HCT116 (cell line): Measurements from ENCODE around the gene GAB2. TPM values are rescaled to one million over a fixed set of nuclear protein-coding genes. Genes with fewer than 3 reads are reported as not detected.
"Not testable (repeated sequence)": the region's sequence is repeated elsewhere in the genome, so short reads cannot be mapped to it uniquely, and the experiment has no call there.

Experiments
- ATAC-seq: fragments of 200-7000 bp; cut with Tn5 transposase; 2 replicates; pipeline ENCODE4 v1.9.1; 2020; ENCODE audit warnings: mild to moderate bottlenecking, moderate library complexity
- BruUV-seq: library from RNA; stranded (reverse); fragments of 400-500 nt; replicated peaks from 2 replicates; lab custom pipeline; 2021; lab: Mats Ljungman, UMichigan
- CTCF ChIA-PET: fragments of 300-600 bp; sonication (Branson Sonifier 250); formaldehyde crosslinking; loops from one replicate; lab custom pipeline; 2021; ENCODE audit warnings: antibody characterized with exemption; lab: Charles Lee
- POLR2A ChIA-PET: fragments of 300-600, 350-600 bp; sonication (Branson Sonifier 250); formaldehyde crosslinking; loops from one replicate; lab custom pipeline; 2021; ENCODE audit warnings: antibody characterized with exemption; lab: Charles Lee
- RAD21 ChIA-PET, 2 experiments: fragments of 300-600 bp; sonication (Branson Sonifier 250); formaldehyde crosslinking; loops; one replicate each; lab custom pipeline; 2023; ENCODE audit warnings: low total read pairs in 2 of 2; ENCODE audit not compliant: uncharacterized antibody in 2 of 2, unreplicated experiment in 2 of 2, low non-redundant PET in 1 of 2; lab: Charles Lee
- DNase-seq: peaks from one replicate; pipeline ENCODE4 v3.0.0-alpha.2; 2010; ENCODE audit warnings: low read depth, low spot score
- H2AFZ ChIP-seq: fragments of 200-600 bp; shearing (Covaris generic), sonication (generic); 2 replicates; pipeline ENCODE4 v1.6.1; 2017; ENCODE audit warnings: low read depth, mixed run types, mixed read lengths, antibody characterized with exemption, low read length; ENCODE audit not compliant: poor library complexity, severe bottlenecking
- H3K27ac ChIP-seq: 2 replicates; pipeline ENCODE4 v1.5.1; 2012; ENCODE audit warnings: low read depth, low read length
- H3K27me3 ChIP-seq: fragments of 200-600 bp; sonication (generic); 2 replicates; pipeline ENCODE4 v1.6.1; 2016; ENCODE audit warnings: mixed run types, low read length, mixed read lengths; ENCODE audit not compliant: insufficient read depth
- H3K36me3 ChIP-seq, 2 experiments: fragments of 200-500 bp in 1 of 2; fragments of 200-600 bp in 1 of 2; sonication (Bioruptor generic) in 1 of 2; sonication (generic) in 1 of 2; 2 replicates each; pipeline versions ENCODE4 v1.5.1 to v1.6.1; 2014 to 2016; ENCODE audit warnings: low read length in 2 of 2, inconsistent platforms in 1 of 2, mixed read lengths in 1 of 2, mixed run types in 1 of 2; ENCODE audit not compliant: insufficient read depth in 2 of 2, control insufficient read depth in 1 of 2
- H3K4me1 ChIP-seq, 2 experiments: fragments of 200-600 bp in 1 of 2; sonication (generic) in 1 of 2; 2 replicates each; pipeline versions ENCODE4 v1.5.1 to v1.6.1; 2012 to 2017; ENCODE audit warnings: low read length in 2 of 2, inconsistent platforms in 1 of 2, mild to moderate bottlenecking in 1 of 2, mixed read lengths in 1 of 2, mixed run types in 1 of 2, moderate library complexity in 1 of 2; ENCODE audit not compliant: insufficient read depth in 2 of 2, control insufficient read depth in 1 of 2
- H3K4me2 ChIP-seq: fragments of 200-600 bp; sonication (generic); 2 replicates; pipeline ENCODE4 v1.6.1; 2017; ENCODE audit warnings: mixed run types, low read length, mixed read lengths
- H3K4me3 ChIP-seq, 2 experiments: fragments of 200-600 bp in 1 of 2; sonication (generic) in 1 of 2; replicated peaks in 1 of 2; 2 replicates each; pipeline ENCODE4 v1.5.1; 2011 to 2016; ENCODE audit warnings: low read length in 2 of 2, control low read depth in 1 of 2, low read depth in 1 of 2, mild to moderate bottlenecking in 1 of 2, mixed read lengths in 1 of 2, mixed run types in 1 of 2
- H3K79me2 ChIP-seq: fragments of 200-600 bp; sonication (generic); 2 replicates; pipeline ENCODE4 v1.6.1; 2017; ENCODE audit warnings: mild to moderate bottlenecking, mixed run types, low read length, moderate library complexity, mixed read lengths; ENCODE audit not compliant: insufficient read depth
- H3K9ac ChIP-seq: fragments of 200-600 bp; sonication (generic); 2 replicates; pipeline ENCODE4 v1.6.1; 2016; ENCODE audit warnings: low read length, mixed read lengths
- H3K9me2 ChIP-seq: fragments of 200-600 bp; sonication (generic), shearing (Covaris generic); 2 replicates; pipeline ENCODE4 v1.6.1; 2017; ENCODE audit warnings: mixed run types, mild to moderate bottlenecking, moderate library complexity; ENCODE audit not compliant: insufficient read depth
- H3K9me3 ChIP-seq, 2 experiments: fragments of 200-500 bp in 1 of 2; fragments of 200-600 bp in 1 of 2; sonication (Bioruptor generic) in 1 of 2; sonication (generic) in 1 of 2; 2 replicates each; pipeline ENCODE4 v1.6.1; 2014 to 2017; ENCODE audit warnings: low read length in 2 of 2, mixed read lengths in 2 of 2, inconsistent platforms in 1 of 2, low read depth in 1 of 2, mild to moderate bottlenecking in 1 of 2, mixed run types in 1 of 2, moderate library complexity in 1 of 2; ENCODE audit not compliant: control insufficient read depth in 1 of 2, insufficient read depth in 1 of 2
- H4K20me1 ChIP-seq: fragments of 200-600 bp; sonication (generic), shearing (Covaris generic); 2 replicates; pipeline ENCODE4 v1.6.1; 2017; ENCODE audit warnings: mixed run types, mild to moderate bottlenecking, moderate library complexity; ENCODE audit not compliant: insufficient read depth
- ELF1 ChIP-seq: IDR thresholded peaks from 2 replicates; pipeline ENCODE4 v1.6.1; 2012; ENCODE audit warnings: low read depth, borderline replicate concordance
- FOSL1 ChIP-seq: IDR thresholded peaks from 2 replicates; pipeline ENCODE4 v1.6.1; 2012; ENCODE audit warnings: low read depth
- JUND ChIP-seq: IDR thresholded peaks from 2 replicates; pipeline ENCODE4 v1.6.1; 2012
- SIN3A ChIP-seq: IDR thresholded peaks from 2 replicates; pipeline ENCODE4 v1.6.1; 2012; ENCODE audit warnings: low read depth
- SRF ChIP-seq: IDR thresholded peaks from 2 replicates; pipeline ENCODE4 v1.6.1; 2012; ENCODE audit warnings: low read depth
- ZFX ChIP-seq: fragments of 450-650 bp; IDR thresholded peaks from 2 replicates; pipeline ENCODE4 v1.6.1; 2017
- ZNF274 ChIP-seq: fragments of 200-500 bp; sonication (Bioruptor generic); IDR thresholded peaks from 2 replicates; pipeline ENCODE4 v1.6.1; 2014; ENCODE audit warnings: mild to moderate bottlenecking, low read depth, low read length, inconsistent platforms
- intact Hi-C: fragments of 100-400 bp; cut with micrococcal nuclease; formaldehyde crosslinking; loops from 2 replicates; pipeline ENCODE4 v1.10.0; 2022
- total RNA-seq: library from RNA; stranded (reverse); gene quantifications from one replicate; pipeline ENCODE4 v1.2.1, GENCODE V29; 2021; ENCODE audit not compliant: unreplicated experiment
- TF ChIP-seq, protein P1 (sequence below): IDR thresholded peaks from 2 replicates; pipeline ENCODE4 v1.6.1; 2011; ENCODE audit warnings: mild to moderate bottlenecking, low read length, moderate library complexity; ENCODE audit not compliant: insufficient replicate concordance; ENCODE audit errors: extremely low read depth

The GAB2 gene
- total RNA-seq, 1 experiment from 2014 or later, result 1.9 TPM

DNA sequence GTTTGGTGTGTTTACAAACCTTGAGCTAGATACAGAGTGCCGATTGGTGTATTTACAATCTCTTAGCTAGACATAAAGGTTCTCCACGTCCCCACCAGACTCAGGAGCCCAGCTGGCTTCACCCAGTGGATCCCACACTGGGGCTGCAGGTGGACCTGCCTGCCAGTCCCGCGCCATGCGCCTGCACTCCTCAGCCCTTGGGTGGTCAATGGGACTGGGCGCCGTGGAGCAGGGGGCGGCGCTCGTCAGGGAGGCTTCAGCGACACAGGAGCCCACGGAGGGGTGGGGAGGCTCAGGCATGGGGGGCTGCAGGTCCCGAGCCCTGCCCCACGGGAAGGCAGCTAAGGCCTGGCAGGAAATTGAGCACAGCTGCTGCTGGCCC, 47.2 kb upstream of the GAB2 start:
- DNase-seq, CTCF ChIA-PET: not testable (repeated sequence)

DNA sequence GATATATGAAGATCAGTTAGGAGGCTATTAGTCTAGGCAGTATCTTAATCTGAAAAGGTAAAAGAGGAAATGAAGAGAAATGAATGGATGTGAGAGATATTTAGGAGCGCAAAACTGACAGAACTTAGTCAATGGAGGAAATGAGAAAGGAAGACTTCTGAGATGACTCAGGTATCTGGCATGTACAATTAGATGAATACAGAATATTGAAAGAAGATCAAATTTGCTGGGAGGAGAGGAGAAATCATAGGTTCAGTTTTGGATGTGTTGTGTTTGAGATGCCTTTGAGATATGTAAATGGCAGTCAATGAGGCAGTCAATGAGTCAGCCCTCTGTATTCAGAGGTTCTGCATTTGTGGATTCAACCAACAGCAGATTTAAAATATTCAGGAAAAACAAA, 42.9 kb upstream of the GAB2 start:
- no TSS peak for BruUV-seq

More for the DNA sequence above, 47.2 kb upstream of the GAB2 start:
- H3K4me1 ChIP-seq, H3K4me3 ChIP-seq, ATAC-seq, BruUV-seq, H3K27ac ChIP-seq, H3K27me3 ChIP-seq, intact Hi-C loops, H3K9me2 ChIP-seq, H3K9ac ChIP-seq, H3K4me2 ChIP-seq, H3K9me3 ChIP-seq, POLR2A ChIA-PET, H3K79me2 ChIP-seq, H4K20me1 ChIP-seq, H2AFZ ChIP-seq, RAD21 ChIA-PET: not testable (repeated sequence)
- H3K36me3 ChIP-seq, result peaks cover 2 to 14% of the 10 kb centered on the region in 2 experiments; a peak in 1 of 4 replicates

DNA sequence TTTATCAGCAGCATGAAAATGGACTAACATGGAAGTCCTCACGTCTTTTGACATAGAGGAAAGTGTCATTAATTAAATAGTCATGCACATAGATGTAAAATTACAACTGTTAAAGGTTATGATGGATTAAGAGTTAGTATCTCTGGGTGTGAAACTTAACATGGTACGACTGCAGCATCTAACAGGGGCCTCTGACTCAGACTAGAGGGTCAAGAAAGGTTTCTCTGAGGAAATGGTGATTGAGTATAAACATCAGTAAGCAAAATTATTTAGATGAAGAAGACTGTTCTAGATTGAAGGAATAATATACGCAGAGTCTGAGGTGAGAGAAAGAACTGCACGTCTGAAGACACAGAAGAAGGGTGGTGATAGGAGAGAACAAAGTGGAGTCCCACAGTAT, 42.1 kb upstream of the GAB2 start:
- ATAC-seq, result no peak
- Histone ChIP-seq H4K20me1 (no peaks in the 10 kb centered on the region), H3K9me2 (no peaks in the 10 kb centered on the region), H3K4me1 (no peaks in the 10 kb centered on the region), H3K79me2 (no peaks in the 10 kb centered on the region), H3K36me3 (peaks cover 2 to 18% of the 10 kb centered on the region in 2 experiments; a peak in 1 of 4 replicates), H3K27ac (no peak overlapping the region), H3K4me3 (no peak overlapping the region), H2AFZ (no peak overlapping the region), H3K27me3 (no peaks in the 10 kb centered on the region), H3K9ac (no peak overlapping the region), H3K9me3 (no peaks in the 10 kb centered on the region), H3K4me2 (no peak overlapping the region)
- CTCF ChIA-PET, result no interaction called here
- RAD21 ChIA-PET, result no interaction called here
- no peak for DNase-seq
- intact Hi-C loops, result no loop called here
- POLR2A ChIA-PET, result no interaction called here
- TF ChIP-seq, protein P1, sequence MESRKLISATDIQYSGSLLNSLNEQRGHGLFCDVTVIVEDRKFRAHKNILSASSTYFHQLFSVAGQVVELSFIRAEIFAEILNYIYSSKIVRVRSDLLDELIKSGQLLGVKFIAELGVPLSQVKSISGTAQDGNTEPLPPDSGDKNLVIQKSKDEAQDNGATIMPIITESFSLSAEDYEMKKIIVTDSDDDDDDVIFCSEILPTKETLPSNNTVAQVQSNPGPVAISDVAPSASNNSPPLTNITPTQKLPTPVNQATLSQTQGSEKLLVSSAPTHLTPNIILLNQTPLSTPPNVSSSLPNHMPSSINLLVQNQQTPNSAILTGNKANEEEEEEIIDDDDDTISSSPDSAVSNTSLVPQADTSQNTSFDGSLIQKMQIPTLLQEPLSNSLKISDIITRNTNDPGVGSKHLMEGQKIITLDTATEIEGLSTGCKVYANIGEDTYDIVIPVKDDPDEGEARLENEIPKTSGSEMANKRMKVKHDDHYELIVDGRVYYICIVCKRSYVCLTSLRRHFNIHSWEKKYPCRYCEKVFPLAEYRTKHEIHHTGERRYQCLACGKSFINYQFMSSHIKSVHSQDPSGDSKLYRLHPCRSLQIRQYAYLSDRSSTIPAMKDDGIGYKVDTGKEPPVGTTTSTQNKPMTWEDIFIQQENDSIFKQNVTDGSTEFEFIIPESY, result no peak
- TF ChIP-seq JUND (no peak), SIN3A (no peak), ZNF274 (no peak), FOSL1 (no peak), ZFX (no peak)
- no TSS peak for BruUV-seq

More for the DNA sequence above, 42.9 kb upstream of the GAB2 start:
- Histone ChIP-seq H2AFZ (no peak overlapping the region), H3K79me2 (no peaks in the 10 kb centered on the region), H3K9me2 (no peaks in the 10 kb centered on the region), H3K9ac (no peak overlapping the region), H3K4me3 (no peak overlapping the region), H4K20me1 (no peaks in the 10 kb centered on the region), H3K27me3 (no peaks in the 10 kb centered on the region), H3K9me3 (no peaks in the 10 kb centered on the region), H3K36me3 (peaks cover 2 to 18% of the 10 kb centered on the region in 2 experiments; a peak in 1 of 4 replicates), H3K27ac (no peak overlapping the region), H3K4me1 (no peaks in the 10 kb centered on the region), H3K4me2 (no peak overlapping the region)
- POLR2A ChIA-PET, result no interaction called here
- DNase-seq (no peak), ATAC-seq (no peak)
- TF ChIP-seq SRF (no peak), ELF1 (no peak), ZNF274 (no peak)
- CTCF ChIA-PET, result no interaction called here
- RAD21 ChIA-PET, result no interaction called here
- intact Hi-C loops, result no loop called here
